HL-60 (cell line): ENCODE measurements around the gene BRSK1.

Experiments used
- DNase-seq, 2 experiments: peaks; one replicate each; pipeline ENCODE4 v3.0.0-alpha.2; 2010 to 2020; ENCODE audit warnings: low read depth in 1 of 2, low spot score in 1 of 2
- H3K27ac ChIP-seq: fragments of 250-450 bp; sonication (Bioruptor Pico); replicated peaks from 2 replicates; pipeline ENCODE4 v1.5.1; 2020; ENCODE audit warnings: mild to moderate bottlenecking, moderate library complexity
- H3K27me3 ChIP-seq: fragments of 250-450 bp; sonication (Bioruptor Pico); 2 replicates; pipeline ENCODE4 v1.5.1; 2021; ENCODE audit warnings: mild to moderate bottlenecking, moderate library complexity; ENCODE audit not compliant: insufficient read depth, poor library complexity, severe bottlenecking
- H3K4me3 ChIP-seq: replicated peaks from 2 replicates; pipeline ENCODE4 v1.5.1; 2011; ENCODE audit warnings: mild to moderate bottlenecking, control low read depth, low read length; ENCODE audit not compliant: insufficient read depth
- GABPA ChIP-seq: IDR thresholded peaks from 2 replicates; pipeline ENCODE4 v1.6.1; 2012; ENCODE audit warnings: low read depth
- POLR2AphosphoS5 ChIP-seq: IDR thresholded peaks from 2 replicates; pipeline ENCODE4 v1.6.1; 2012; ENCODE audit warnings: low read depth
- SPI1 ChIP-seq: IDR thresholded peaks from 2 replicates; pipeline ENCODE4 v1.6.1; 2012; ENCODE audit warnings: low read depth, mild to moderate bottlenecking, borderline replicate concordance
- TF ChIP-seq, protein P1 (sequence below): IDR thresholded peaks from 2 replicates; pipeline ENCODE4 v1.6.1; 2012; ENCODE audit warnings: low read depth; ENCODE audit not compliant: insufficient replicate concordance
- TF ChIP-seq, protein P2 (sequence below): IDR thresholded peaks from one replicate; pipeline ENCODE4 v1.5.1; 2011; ENCODE audit warnings: low read length, control low read depth, inconsistent platforms; ENCODE audit not compliant: insufficient read depth

BRSK1 gene

DNA sequence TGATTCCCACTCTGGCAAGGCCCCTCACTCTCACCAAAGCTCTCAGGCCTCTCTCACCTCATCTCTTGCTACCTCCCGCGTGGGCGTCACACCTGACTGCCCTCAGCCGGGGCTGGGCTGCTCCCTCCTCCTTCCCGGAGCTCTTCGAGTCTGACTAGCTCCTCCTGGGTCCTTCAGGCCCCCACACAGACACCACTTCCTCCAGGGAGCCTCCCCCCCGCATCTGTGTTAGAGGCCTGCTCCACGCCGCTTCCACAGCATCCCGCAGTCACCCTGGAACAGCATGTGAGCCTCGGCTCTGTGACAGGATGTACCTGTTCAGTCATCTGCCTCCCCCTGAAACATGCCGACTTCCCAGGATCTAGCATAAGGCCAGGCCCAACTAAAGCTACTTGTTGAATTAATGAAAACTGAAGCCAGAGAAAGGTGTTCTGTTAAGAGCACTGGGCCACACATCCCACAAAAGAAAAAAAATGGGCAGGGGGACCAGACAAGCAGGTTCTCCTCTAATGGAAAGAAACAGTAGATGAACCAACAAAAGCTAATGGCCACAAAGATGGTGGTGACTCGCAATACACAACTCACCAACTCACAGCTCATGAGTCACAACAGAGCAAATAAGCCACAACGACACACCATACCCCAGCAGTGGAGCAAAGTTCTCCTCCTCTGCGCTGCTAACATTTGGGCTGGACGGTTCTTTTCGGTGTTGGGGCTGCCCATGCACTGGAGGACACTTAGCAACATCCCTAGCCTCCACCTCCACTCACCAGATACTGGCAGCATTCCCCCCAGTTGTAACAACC lies 28.0 kb upstream of the BRSK1 start:
- TF ChIP-seq POLR2AphosphoS5 (peak; percentile 30; the same call in 1 of the 2 replicates), SPI1 (peak; percentile 62; the same call in 1 of the 2 replicates), GABPA (no peak)
- TF ChIP-seq, protein P1, sequence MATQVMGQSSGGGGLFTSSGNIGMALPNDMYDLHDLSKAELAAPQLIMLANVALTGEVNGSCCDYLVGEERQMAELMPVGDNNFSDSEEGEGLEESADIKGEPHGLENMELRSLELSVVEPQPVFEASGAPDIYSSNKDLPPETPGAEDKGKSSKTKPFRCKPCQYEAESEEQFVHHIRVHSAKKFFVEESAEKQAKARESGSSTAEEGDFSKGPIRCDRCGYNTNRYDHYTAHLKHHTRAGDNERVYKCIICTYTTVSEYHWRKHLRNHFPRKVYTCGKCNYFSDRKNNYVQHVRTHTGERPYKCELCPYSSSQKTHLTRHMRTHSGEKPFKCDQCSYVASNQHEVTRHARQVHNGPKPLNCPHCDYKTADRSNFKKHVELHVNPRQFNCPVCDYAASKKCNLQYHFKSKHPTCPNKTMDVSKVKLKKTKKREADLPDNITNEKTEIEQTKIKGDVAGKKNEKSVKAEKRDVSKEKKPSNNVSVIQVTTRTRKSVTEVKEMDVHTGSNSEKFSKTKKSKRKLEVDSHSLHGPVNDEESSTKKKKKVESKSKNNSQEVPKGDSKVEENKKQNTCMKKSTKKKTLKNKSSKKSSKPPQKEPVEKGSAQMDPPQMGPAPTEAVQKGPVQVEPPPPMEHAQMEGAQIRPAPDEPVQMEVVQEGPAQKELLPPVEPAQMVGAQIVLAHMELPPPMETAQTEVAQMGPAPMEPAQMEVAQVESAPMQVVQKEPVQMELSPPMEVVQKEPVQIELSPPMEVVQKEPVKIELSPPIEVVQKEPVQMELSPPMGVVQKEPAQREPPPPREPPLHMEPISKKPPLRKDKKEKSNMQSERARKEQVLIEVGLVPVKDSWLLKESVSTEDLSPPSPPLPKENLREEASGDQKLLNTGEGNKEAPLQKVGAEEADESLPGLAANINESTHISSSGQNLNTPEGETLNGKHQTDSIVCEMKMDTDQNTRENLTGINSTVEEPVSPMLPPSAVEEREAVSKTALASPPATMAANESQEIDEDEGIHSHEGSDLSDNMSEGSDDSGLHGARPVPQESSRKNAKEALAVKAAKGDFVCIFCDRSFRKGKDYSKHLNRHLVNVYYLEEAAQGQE = peak; percentile 13
- TF ChIP-seq, protein P2, sequence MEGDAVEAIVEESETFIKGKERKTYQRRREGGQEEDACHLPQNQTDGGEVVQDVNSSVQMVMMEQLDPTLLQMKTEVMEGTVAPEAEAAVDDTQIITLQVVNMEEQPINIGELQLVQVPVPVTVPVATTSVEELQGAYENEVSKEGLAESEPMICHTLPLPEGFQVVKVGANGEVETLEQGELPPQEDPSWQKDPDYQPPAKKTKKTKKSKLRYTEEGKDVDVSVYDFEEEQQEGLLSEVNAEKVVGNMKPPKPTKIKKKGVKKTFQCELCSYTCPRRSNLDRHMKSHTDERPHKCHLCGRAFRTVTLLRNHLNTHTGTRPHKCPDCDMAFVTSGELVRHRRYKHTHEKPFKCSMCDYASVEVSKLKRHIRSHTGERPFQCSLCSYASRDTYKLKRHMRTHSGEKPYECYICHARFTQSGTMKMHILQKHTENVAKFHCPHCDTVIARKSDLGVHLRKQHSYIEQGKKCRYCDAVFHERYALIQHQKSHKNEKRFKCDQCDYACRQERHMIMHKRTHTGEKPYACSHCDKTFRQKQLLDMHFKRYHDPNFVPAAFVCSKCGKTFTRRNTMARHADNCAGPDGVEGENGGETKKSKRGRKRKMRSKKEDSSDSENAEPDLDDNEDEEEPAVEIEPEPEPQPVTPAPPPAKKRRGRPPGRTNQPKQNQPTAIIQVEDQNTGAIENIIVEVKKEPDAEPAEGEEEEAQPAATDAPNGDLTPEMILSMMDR = no peak
- no peaks in the 10 kb centered on the region for H3K27me3 ChIP-seq
- peak overlapping the region; percentile 75 for H3K4me3 ChIP-seq
- H3K27ac ChIP-seq = peak overlapping the region; percentile 98
- peak in 1 of 2 experiments; percentile 82 for DNase-seq

DNA sequence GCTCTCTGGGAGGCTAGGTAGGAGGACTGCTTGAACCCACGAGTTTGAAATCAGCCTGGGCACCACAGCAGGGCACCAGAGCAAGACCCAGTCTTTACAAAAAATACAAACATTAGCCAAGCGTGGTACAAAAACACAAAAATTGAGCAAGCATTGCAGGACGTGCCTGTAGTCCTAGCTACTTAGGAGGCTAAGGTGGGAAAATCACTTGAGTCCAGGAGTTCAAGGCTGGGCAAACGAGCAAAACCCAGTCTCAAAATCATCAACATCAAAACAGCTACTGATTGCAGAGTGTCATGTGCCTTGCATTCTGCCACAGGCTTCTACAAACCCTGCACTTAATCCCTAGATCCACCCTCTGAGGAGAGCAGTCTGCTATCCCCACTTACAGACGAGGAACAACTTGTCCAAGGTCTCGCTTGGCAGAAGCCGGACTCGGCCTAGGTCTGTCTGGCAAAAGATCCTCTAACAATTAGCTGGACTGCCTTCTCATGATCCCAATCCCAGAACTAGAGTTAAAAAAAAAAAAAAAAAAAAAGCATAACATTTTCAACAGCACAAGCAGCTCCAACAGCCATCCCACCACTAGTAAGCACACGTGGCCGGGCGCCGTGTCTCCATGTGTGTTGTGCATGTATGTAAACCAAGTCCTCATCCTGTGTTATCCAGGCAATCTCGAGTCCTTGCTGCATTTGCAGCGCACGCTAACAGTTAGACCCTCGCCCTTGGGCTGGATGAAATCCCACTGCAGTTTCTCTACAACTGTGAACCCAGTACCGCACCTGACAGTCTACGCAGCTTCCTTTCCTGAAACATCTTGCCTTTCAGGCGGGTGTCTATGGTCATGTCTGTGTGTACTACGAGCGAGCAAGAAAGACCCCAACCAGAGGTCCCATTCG lies 27.0 kb upstream of the BRSK1 start:
- DNase-seq = peak in 1 of 2 experiments; percentile 22
- H3K4me3 ChIP-seq = peak overlapping the region; percentile 75
- TF ChIP-seq, protein P2 = no peak
- no peak for TF ChIP-seq GABPA
- TF ChIP-seq POLR2AphosphoS5 = no peak
- TF ChIP-seq, protein P1 = no peak
- no peaks in the 10 kb centered on the region for H3K27me3 ChIP-seq
- peak overlapping the region; percentile 98 for H3K27ac ChIP-seq

DNA sequence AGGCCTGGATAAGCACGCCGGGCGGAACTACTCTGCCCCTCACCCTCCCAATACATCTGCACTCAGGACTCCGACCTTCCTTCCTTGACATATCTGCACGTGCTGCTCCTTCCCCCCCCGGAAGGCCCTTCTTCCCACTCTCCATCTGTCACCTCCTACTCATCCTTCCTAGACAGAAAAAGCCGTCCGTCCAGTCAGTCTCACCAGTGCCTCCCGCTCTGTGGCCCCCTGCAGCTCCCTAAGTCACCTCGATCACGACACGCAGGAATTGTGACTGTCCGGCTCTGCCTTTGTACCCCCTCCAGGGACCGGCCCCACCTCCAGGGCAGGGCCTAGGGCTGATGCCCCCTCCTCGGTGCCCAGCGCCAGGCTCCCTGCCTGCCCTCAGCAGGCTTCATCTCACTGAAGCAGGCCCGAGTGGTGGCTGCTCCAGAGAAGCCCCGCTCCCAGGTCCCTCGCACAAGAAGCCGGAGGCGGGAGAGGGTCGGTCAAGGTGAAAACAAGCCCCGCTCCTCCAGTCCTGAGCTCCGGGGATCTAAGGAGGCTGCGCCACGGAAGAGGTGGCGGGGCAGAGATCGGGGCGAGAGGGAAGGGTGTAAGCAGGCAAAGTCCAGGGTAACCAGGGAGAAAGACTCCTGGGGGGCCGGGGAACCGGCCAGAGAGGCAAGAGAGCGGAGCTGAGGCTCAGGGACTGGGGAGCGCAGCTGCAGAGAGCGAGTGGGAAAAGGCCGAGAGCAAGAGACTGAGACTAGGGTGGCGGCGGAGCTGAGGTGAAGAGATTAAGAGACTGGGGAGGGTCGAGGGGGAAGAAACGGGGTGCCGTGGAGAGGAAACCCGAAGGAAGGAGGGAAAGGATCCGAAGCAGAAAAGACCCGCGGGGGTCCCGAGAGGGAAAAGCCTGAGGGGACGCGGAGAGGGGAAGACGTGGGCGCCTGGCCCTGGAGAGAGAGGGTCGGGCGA lies 26.1 kb upstream of the BRSK1 start:
- Histone ChIP-seq H3K4me3 (peak overlapping the region; percentile 75), H3K27me3 (no peaks in the 10 kb centered on the region), H3K27ac (peak overlapping the region; percentile 98)
- no peak for TF ChIP-seq SPI1
- DNase-seq = peak in 1 of 2 experiments; percentile 64
